Caco-2 (cell line): ENCODE measurements around the gene A2M. TPM values are rescaled to one million over a fixed set of nuclear protein-coding genes. Genes with fewer than 3 reads are reported as not detected.

Experiments used
- BruUV-seq: library from RNA; stranded (reverse); fragments of 400-500 nt; replicated peaks from 2 replicates; lab custom pipeline; 2021; lab: Mats Ljungman, UMichigan
- CTCF ChIA-PET: fragments of 300-600 bp; sonication (Branson Sonifier 250); formaldehyde crosslinking; loops from one replicate; lab custom pipeline; 2022; ENCODE audit warnings: antibody characterized with exemption; lab: Charles Lee
- POLR2A ChIA-PET: fragments of 300-600 bp; sonication (Branson Sonifier 250); formaldehyde crosslinking; loops from one replicate; lab custom pipeline; 2022; ENCODE audit warnings: antibody characterized with exemption; lab: Charles Lee
- DNase-seq, 2 experiments: peaks; one replicate each; pipeline versions ENCODE4 v3.0.0 to v3.0.0-alpha.2; 2020 to 2022
- H3K27me3 ChIP-seq: replicated peaks from 2 replicates; pipeline ENCODE4 v1.6.0; 2011; ENCODE audit warnings: low read length; ENCODE audit not compliant: control insufficient read depth, insufficient read depth
- H3K36me3 ChIP-seq: 2 replicates; pipeline ENCODE4 v1.5.1; 2011; ENCODE audit warnings: low read length; ENCODE audit not compliant: control insufficient read depth, insufficient read depth
- H3K4me1 ChIP-seq: fragments of 250-450 bp; sonication (Bioruptor Pico); 2 replicates; pipeline ENCODE4 v1.5.1; 2020; ENCODE audit warnings: mild to moderate bottlenecking
- H3K4me3 ChIP-seq: 2 replicates; pipeline ENCODE4 v1.5.1; 2011; ENCODE audit warnings: low read depth, mild to moderate bottlenecking, control low read depth, low read length
- H3K9me3 ChIP-seq: fragments of 250-450 bp; sonication (Bioruptor Pico); 2 replicates; pipeline ENCODE4 v1.5.1; 2020; ENCODE audit warnings: mild to moderate bottlenecking, moderate library complexity
- H3K27ac Mint-ChIP-seq: one replicate; pipeline ENCODE4 v1.8.0; 2022; ENCODE audit warnings: mixed read lengths; ENCODE audit not compliant: unreplicated experiment
- H3K27me3 Mint-ChIP-seq: one replicate; pipeline ENCODE4 v1.8.0; 2022; ENCODE audit warnings: mixed read lengths; ENCODE audit not compliant: insufficient read depth, unreplicated experiment
- H3K36me3 Mint-ChIP-seq: one replicate; pipeline ENCODE4 v1.8.0; 2022; ENCODE audit warnings: mild to moderate bottlenecking, mixed read lengths; ENCODE audit not compliant: insufficient read depth, unreplicated experiment
- H3K4me1 Mint-ChIP-seq: one replicate; pipeline ENCODE4 v1.8.0; 2022; ENCODE audit warnings: low read depth, mixed read lengths; ENCODE audit not compliant: unreplicated experiment
- H3K4me3 Mint-ChIP-seq: one replicate; pipeline ENCODE4 v1.8.0; 2022; ENCODE audit warnings: mild to moderate bottlenecking, moderate library complexity, mixed read lengths; ENCODE audit not compliant: unreplicated experiment
- H3K9me3 Mint-ChIP-seq: one replicate; pipeline ENCODE4 v1.8.0; 2022; ENCODE audit warnings: mixed read lengths; ENCODE audit not compliant: unreplicated experiment
- CTCF ChIP-seq, 2 experiments: fragments of 200-600 bp in 1 of 2; IDR thresholded peaks; 1 replicate in 1 of 2; 2 replicates in 1 of 2; pipeline versions ENCODE4 v1.5.1 to v1.8.0; 2011 to 2022; ENCODE audit warnings: antibody characterized with exemption in 1 of 2, control low read depth in 1 of 2, inconsistent platforms in 1 of 2, low read depth in 1 of 2, low read length in 1 of 2, mild to moderate bottlenecking in 1 of 2, moderate library complexity in 1 of 2; ENCODE audit not compliant: insufficient read depth in 1 of 2, severe bottlenecking in 1 of 2, unreplicated experiment in 1 of 2
- intact Hi-C: fragments of 100-400 bp; cut with micrococcal nuclease; formaldehyde crosslinking; loops from one replicate; pipeline ENCODE4 v1.10.0; 2022; ENCODE audit not compliant: unreplicated experiment
- total RNA-seq: library from RNA; stranded (reverse); gene quantifications from 2 replicates; pipeline ENCODE4 v1.2.3, GENCODE V29; 2022

Gene A2M
- total RNA-seq, 1 experiment from 2014 or later: 1.00 TPM

GRCh38 chr12:9095322-9095721 is 20.4 kb downstream of the A2M start:
- Mint-ChIP-seq H3K9me3 (no peaks in the 10 kb centered on the region), H3K27me3 (no peaks in the 10 kb centered on the region), H3K36me3 (no peaks in the 10 kb centered on the region), H3K27ac (no peak overlapping the region), H3K4me3 (no peak overlapping the region), H3K4me1 (no peaks in the 10 kb centered on the region)
- no peaks in the 10 kb centered on the region for H3K9me3 ChIP-seq
- intact Hi-C loops: no loop called here
- H3K4me3 ChIP-seq: no peak overlapping the region
- no peaks in the 10 kb centered on the region for H3K36me3 ChIP-seq
- POLR2A ChIA-PET: no interaction called here
- TF ChIP-seq CTCF (IDR thresholded peaks at IDR 0.05; ENCODE audit: insufficient read depth in 1 of 2, low read depth in 1 of 2, low read length in 1 of 2, severe bottlenecking in 1 of 2, unreplicated experiment in 1 of 2): no peak
- BruUV-seq: no TSS peak
- DNase-seq: no peak
- CTCF ChIA-PET: no interaction called here
- H3K4me1 ChIP-seq: no peaks in the 10 kb centered on the region
- no peaks in the 10 kb centered on the region for H3K27me3 ChIP-seq

- H3K36me3 Mint-ChIP-seq: no peaks in the 10 kb centered on the region
- no peak for TF ChIP-seq CTCF (IDR thresholded peaks at IDR 0.05; ENCODE audit: insufficient read depth in 1 of 2, low read depth in 1 of 2, low read length in 1 of 2, severe bottlenecking in 1 of 2, unreplicated experiment in 1 of 2)
- intact Hi-C loops: no loop called here
- Histone ChIP-seq H3K9me3 (no peaks in the 10 kb centered on the region), H3K36me3 (no peaks in the 10 kb centered on the region), H3K4me1 (no peaks in the 10 kb centered on the region), H3K27me3 (no peaks in the 10 kb centered on the region; the same call in 1 of the 2 replicates), H3K4me3 (no peak overlapping the region)
- H3K27me3 Mint-ChIP-seq: no peaks in the 10 kb centered on the region
- ChIA-PET CTCF (no interaction called here), POLR2A (no interaction called here)
- no peak for DNase-seq
- no peak overlapping the region for H3K27ac Mint-ChIP-seq
- H3K4me3 Mint-ChIP-seq: no peak overlapping the region
- no peaks in the 10 kb centered on the region for H3K9me3 Mint-ChIP-seq
- no TSS peak for BruUV-seq
- no peaks in the 10 kb centered on the region for H3K4me1 Mint-ChIP-seq
Measured at GRCh38 chr12:9094512-9095206, 21.1 kb downstream of the A2M start.

GRCh38 chr12:9091891-9092598 is 23.7 kb downstream of the A2M start:
- Histone ChIP-seq H3K27me3 (no peaks in the 10 kb centered on the region; the same call in 1 of the 2 replicates), H3K9me3 (no peaks in the 10 kb centered on the region; the same call in 1 of the 2 replicates), H3K4me3 (no peak overlapping the region), H3K36me3 (no peaks in the 10 kb centered on the region), H3K4me1 (no peaks in the 10 kb centered on the region)
- TF ChIP-seq CTCF (IDR thresholded peaks at IDR 0.05; ENCODE audit: insufficient read depth in 1 of 2, low read depth in 1 of 2, low read length in 1 of 2, severe bottlenecking in 1 of 2, unreplicated experiment in 1 of 2): no peak
- Mint-ChIP-seq H3K27me3 (no peaks in the 10 kb centered on the region), H3K36me3 (no peaks in the 10 kb centered on the region), H3K9me3 (no peaks in the 10 kb centered on the region), H3K27ac (no peak overlapping the region), H3K4me1 (no peaks in the 10 kb centered on the region), H3K4me3 (no peak overlapping the region)
- no TSS peak for BruUV-seq
- DNase-seq: no peak
- ChIA-PET CTCF (no interaction called here), POLR2A (no interaction called here)
- intact Hi-C loops: no loop called here
